ENCODE data around the gene VWA7.
"Not testable (repeated sequence)": the region's sequence is repeated elsewhere in the genome, so short reads cannot be mapped to it uniquely, and the experiment has no call there.

VWA7 gene, protein sequence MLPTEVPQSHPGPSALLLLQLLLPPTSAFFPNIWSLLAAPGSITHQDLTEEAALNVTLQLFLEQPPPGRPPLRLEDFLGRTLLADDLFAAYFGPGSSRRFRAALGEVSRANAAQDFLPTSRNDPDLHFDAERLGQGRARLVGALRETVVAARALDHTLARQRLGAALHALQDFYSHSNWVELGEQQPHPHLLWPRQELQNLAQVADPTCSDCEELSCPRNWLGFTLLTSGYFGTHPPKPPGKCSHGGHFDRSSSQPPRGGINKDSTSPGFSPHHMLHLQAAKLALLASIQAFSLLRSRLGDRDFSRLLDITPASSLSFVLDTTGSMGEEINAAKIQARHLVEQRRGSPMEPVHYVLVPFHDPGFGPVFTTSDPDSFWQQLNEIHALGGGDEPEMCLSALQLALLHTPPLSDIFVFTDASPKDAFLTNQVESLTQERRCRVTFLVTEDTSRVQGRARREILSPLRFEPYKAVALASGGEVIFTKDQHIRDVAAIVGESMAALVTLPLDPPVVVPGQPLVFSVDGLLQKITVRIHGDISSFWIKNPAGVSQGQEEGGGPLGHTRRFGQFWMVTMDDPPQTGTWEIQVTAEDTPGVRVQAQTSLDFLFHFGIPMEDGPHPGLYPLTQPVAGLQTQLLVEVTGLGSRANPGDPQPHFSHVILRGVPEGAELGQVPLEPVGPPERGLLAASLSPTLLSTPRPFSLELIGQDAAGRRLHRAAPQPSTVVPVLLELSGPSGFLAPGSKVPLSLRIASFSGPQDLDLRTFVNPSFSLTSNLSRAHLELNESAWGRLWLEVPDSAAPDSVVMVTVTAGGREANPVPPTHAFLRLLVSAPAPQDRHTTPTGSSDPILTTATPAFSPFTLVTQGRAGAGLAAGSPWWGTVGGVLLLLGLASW

DNA sequence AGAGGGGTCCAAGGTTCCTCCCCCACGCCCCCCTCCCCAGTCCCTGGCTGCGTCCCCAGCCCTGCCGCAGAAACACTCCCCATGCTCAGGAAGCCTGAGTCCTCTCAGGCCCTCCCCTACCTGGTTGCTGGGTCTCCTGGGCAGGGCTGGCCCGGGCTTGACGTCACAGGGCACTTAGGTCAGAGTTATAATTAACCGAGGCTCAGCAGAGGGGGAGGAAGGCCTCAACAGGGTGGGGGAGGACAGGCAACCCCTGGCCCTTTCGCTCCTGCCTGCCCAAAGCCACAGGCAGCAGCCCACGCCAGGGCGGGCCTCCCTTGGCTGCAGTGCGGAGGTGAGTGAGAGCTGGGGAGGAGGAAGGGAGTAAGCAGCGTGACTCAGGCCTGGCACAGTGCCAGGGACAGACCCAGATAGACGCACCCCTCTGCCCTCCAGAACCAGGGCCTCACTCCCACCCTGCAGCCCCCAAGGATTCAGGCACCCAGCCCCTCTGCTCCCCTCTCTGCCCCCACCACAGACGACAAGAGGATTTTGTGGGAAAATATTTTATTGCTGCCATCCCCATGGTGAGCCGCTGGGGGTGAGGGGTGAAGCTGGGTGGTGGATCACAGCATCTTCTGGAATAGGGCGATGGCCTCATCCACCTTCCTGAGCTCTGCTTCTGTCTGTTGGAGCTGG lies at the start of gene VWA7:
Gene VWA7 (minus strand): TSS at position 340 of the 678 bp plus-strand sequence. CDS start 549 bp downstream, outside the sequence.
- in situ Hi-C loops (cut with HindIII; ENCODE audit: low sequenced_read_pairs), result no loop called here

DNA sequence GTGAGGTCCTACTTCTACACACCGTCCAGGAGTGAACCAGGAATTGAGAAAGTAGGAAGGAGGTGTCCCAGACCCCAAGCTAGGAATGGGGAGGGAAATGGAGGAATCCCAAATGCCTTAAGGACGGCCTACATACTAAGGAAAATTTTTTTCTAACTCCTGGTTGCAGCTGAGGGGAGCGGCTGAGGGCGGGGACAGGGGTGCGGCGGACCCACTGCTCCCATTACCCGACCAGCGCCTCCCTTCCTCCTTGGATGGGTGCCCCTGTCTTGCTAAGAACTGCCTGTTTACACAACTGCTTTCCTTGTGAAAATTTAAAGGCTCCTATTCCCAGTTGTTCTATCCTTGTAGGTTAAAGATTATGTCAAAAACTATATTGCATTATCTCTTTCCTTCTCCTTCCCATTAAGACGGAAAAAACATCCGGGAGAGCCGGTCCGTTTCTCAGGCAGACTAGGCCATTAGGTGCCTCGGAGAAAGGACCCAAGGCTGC lies 49.7 kb upstream of the VWA7 start:
- in situ Hi-C loops (cut with HindIII; ENCODE audit: low sequenced_read_pairs), result no loop called here

- in situ Hi-C loops (cut with HindIII; ENCODE audit: low sequenced_read_pairs), result no loop called here
These were observed 48.4 kb upstream of the VWA7 start for GRCh38 chr6:31825553-31825952.

DNA sequence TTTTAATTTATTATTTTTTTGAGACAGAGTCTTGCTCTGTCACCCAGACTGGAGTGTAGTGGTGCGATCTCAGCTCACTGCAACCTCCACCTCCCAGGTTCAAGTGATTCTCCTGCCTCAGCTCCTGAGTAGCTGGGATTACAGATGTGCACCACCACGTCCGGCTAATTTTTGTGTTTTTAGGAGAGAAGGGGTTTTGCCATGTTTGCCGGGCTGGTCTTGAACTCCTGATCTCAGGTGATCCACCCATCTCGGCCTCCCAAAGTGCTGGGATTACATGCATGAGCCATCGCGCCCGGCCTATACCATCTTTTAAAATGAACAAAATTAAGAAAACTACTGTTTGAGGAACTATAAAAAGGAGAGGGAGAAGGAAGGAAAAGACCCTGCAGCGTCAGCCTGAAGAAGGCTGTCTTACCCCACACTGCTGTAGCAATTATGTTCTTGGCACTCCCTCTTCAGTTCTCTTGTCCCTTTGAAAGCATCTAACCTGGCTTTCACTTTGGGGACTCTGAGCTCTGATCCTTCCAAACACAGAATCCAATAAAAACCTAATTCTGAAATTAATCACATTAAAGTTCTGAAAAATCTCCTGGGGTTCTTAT lies 46.6 kb upstream of the VWA7 start:
- in situ Hi-C loops (cut with HindIII; ENCODE audit: low sequenced_read_pairs), result not testable (repeated sequence)

DNA sequence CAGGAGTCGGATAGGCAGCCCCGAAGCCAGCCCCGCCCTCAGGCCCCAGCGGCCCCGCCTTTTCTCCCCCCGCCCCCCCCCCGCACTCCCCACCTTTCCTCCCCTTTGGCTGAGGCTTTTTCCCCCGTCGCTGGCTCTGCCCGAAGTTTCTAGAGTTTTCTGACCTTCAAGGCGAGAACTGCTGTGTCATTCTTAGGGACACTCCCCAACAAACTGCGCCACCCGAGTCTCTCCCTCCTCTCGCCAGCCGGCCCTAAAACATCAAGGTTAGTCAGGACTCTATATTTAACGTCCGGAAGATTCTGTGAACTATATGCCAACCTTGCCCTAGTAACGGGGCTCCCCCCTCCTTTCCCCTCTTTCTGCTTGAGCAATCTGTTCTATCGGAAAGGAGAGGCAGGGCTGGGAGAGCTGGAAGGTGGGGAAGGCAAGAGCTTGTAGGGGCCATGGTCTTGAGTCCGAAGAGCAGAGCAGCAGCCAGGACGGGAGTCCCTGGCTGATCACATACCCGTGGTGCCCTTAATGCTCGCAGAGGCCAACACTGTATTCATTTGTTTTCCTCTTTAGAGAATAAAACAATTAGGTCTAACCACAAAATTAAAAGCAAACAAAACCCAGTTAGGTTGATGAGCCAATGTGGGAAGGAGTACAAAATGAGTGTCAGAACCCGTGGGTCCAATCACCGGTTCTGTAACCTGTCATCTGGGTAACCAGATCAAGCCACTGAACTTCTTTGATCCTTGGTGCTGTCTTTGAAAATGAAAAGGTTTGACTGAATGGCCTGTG lies 45.1 kb upstream of the VWA7 start:
- in situ Hi-C loops (cut with HindIII; ENCODE audit: low sequenced_read_pairs), result no loop called here

GRCh38 chr6:31821301-31822035 lies 44.3 kb upstream of the VWA7 start:
- in situ Hi-C loops (cut with HindIII; ENCODE audit: low sequenced_read_pairs), result no loop called here

GRCh38 chr6:31820399-31820798 lies 43.3 kb upstream of the VWA7 start:
- in situ Hi-C loops (cut with HindIII; ENCODE audit: low sequenced_read_pairs), result not testable (repeated sequence)

GRCh38 chr6:31819871-31820299 lies 42.8 kb upstream of the VWA7 start:
- in situ Hi-C loops (cut with HindIII; ENCODE audit: low sequenced_read_pairs), result no loop called here

DNA sequence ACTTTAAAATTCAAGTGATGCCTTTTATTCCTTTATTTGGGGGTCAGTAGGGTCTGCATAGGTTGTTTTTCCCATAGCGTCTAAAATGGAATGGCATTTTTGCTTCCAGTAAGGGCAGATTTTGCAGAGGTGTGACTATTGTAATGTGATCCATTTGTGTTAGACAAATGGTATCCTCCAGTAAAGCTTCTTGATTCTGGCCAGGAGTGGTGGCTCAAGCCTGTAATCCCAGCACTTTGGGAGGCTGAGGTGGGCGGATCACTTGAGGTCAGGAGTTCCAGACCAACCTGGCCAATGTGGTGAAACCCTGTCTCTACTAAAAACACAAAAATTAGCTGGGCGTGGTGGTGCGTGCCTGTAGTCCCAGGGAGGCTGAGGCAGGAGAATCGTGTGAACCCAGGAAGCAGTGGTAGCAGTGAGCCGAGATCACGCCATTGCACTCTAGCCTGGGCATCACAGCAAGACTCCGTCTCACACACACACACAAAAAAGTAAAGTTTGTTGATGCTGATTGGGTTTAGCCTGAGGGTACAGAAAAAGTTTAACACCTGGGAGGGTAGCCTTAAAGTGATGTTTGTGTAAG lies 40.9 kb upstream of the VWA7 start:
- in situ Hi-C loops (cut with HindIII; ENCODE audit: low sequenced_read_pairs), result not testable (repeated sequence)

- in situ Hi-C loops (cut with HindIII; ENCODE audit: low sequenced_read_pairs), result not testable (repeated sequence)
These were observed 40.2 kb upstream of the VWA7 start for GRCh38 chr6:31817133-31817928.

GRCh38 chr6:31815025-31815838 lies 38.1 kb upstream of the VWA7 start, which contains the start of the genes HSPA1A and HSPA1L:
TSS of gene HSPA1A (plus strand) at chr6:31815543. CDS start at chr6:31815757, 214 bp downstream.
TSS of gene HSPA1L (minus strand) at chr6:31815283. CDS start at chr6:31811972, 3,311 bp downstream.
- in situ Hi-C loops (cut with HindIII; ENCODE audit: low sequenced_read_pairs), result no loop called here

DNA sequence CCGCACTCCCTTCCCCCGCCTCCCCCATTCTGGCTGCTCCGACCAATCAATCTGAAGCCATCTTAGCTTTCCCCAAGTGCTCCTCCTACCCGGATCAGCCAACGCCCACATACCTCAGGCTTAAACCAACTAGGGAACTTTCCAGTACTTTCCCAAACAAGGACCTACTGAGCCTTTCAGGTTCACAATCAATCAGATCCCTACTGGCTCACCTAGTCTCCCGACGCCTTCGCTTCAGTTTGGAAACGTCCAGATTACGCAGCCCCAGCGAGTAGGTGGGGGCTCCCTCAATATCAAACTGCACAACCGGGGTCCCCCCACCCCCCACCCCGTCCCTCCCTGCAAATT lies 37.5 kb upstream of the VWA7 start:
- in situ Hi-C loops (cut with HindIII; ENCODE audit: low sequenced_read_pairs), result no loop called here

DNA sequence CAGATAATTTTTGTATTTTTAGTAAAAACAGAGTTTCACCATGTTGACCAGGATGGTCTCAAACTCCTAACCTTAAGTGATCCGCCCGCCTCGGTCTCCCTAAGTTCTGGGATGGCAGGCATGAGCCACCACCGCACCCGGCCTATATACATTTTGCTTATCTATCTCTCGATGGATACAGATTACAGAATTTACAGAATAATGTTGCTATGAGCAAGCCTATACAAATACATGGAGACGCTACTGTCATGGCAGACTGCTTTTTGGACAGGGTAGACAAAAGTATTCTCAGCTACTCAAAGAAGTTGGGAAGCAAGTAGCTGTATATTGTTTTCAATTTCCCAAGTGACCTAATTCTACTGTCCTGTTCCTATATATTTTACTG lies 36.3 kb upstream of the VWA7 start:
- in situ Hi-C loops (cut with HindIII; ENCODE audit: low sequenced_read_pairs), result no loop called here

- in situ Hi-C loops (cut with HindIII; ENCODE audit: low sequenced_read_pairs), result no loop called here
These were observed 34.5 kb upstream of the VWA7 start for GRCh38 chr6:31811645-31812044.

GRCh38 chr6:31808599-31808998 lies 31.5 kb upstream of the VWA7 start:
- in situ Hi-C loops (cut with HindIII; ENCODE audit: low sequenced_read_pairs), result loop anchor here (5.0 kb wide), 1 partner anchor 36 kb away; no protein-coding TSS in a partner anchor

DNA sequence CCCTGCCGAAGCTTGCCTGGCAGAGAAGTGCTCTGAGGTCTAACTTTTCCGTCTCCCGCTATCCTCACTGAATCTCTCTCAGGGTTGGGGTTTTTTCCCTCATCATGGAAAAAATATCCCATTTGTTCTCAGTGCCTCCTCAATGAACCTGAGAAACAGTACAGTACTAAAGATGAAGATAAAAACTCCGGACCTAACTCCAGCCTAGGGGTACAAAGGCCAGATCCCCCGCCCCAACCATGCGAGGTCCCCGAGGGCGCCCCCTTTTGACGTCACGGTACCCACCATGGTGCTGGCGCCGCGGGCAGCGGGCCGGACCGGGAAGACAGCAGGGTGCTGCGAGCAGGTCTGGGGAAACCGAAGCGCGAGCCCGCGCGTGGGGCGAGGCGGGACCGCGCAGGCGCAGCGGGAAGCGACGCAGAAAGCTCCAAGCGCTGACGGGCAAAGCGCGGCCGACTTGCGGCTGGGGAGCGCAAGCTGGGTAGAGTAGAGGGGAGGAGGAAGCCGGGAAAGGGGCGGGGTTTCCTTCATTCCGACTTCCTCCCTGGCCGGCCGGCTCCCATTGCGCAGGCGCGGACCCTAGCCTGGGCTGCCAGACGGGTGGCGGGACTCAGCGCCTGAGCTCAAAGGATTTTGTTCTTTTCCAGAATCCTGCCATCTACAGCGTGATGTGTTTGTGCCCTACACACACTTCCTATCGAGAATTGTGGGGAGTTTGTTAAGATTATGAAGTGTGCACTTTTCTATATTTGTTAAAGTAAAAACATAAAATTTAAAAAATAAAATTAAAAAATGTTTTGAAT lies 29.5 kb upstream of the VWA7 start, which contains the start of gene LSM2:
Gene LSM2 (minus strand): TSS at position 497 of the 803 bp plus-strand sequence. CDS start 209 bp downstream, at position 288.
- in situ Hi-C loops (cut with HindIII; ENCODE audit: low sequenced_read_pairs), result loop anchor here (5.0 kb wide), 1 partner anchor 34 kb away; no protein-coding TSS in a partner anchor

Measured in endothelial cell of hepatic sinusoid (primary cell).